ENCODE results near the gene EXTL1. TPM values are rescaled to one million over a fixed set of nuclear protein-coding genes. Genes with fewer than 3 reads are reported as not detected.

The EXTL1 gene
- total RNA-seq, 1 experiment from 2014 or later: 1.0 TPM

- Histone ChIP-seq H3K18ac (ENCODE audit: insufficient read length, low read depth, low read length) (no peak overlapping the region), H3K23ac (ENCODE audit: insufficient read length, low read depth, low read length) (no peak overlapping the region), H3K4ac (ENCODE audit: low read depth, low read length) (no peak overlapping the region), H4K20me1 (ENCODE audit: control insufficient read depth, insufficient read depth, insufficient read length) (no peaks in the 10 kb centered on the region), H2BK120ac (ENCODE audit: low read depth, low read length, poor library complexity, severe bottlenecking) (no peak overlapping the region), H4K8ac (replicated peaks; ENCODE audit: insufficient read length, low read depth, low read length) (no peak overlapping the region), H3K4me2 (ENCODE audit: insufficient read depth, insufficient read length, low read length) (no peak overlapping the region), H2BK20ac (ENCODE audit: low read depth, low read length, poor library complexity, severe bottlenecking) (no peak overlapping the region), H3K23me2 (ENCODE audit: insufficient read length, low read depth, low read length, poor library complexity, severe bottlenecking) (no peaks in the 10 kb centered on the region), H3K56ac (ENCODE audit: insufficient read length, low read depth, low read length) (no peak overlapping the region), H2AFZ (ENCODE audit: low read length) (no peak overlapping the region), H3K4me1 (ENCODE audit: insufficient read depth, low read length) (no peaks in the 10 kb centered on the region; the same call in 1 of the 2 replicates), H2BK5ac (ENCODE audit: insufficient read length, low read length) (no peak overlapping the region), H2BK15ac (ENCODE audit: low read depth, low read length) (no peak overlapping the region), H2AK5ac (ENCODE audit: insufficient read length, low read length) (no peak overlapping the region), H3T11ph (ENCODE audit: low read length) (no peak overlapping the region), H2BK12ac (ENCODE audit: insufficient read length, low read depth, low read length) (no peak overlapping the region), H3K79me1 (ENCODE audit: insufficient read depth, low read depth, low read length, poor library complexity, severe bottlenecking) (no peaks in the 10 kb centered on the region), H3K27ac (ENCODE audit: insufficient read length, low read depth, low read length) (no peak overlapping the region), H3K14ac (ENCODE audit: insufficient read depth, low read length) (no peak overlapping the region), H3K79me2 (ENCODE audit: insufficient read depth, low read length) (no peaks in the 10 kb centered on the region), H3K9me3 (ENCODE audit: control insufficient read depth, low read depth, low read length) (no peaks in the 10 kb centered on the region), H4K91ac (ENCODE audit: insufficient read length, low read depth, low read length) (no peak overlapping the region), H3K9ac (ENCODE audit: extremely low read depth, insufficient read length, low read length) (no peak overlapping the region), H3K27me3 (ENCODE audit: insufficient read depth, low read length) (no peaks in the 10 kb centered on the region), H4K5ac (ENCODE audit: insufficient read length, low read depth, low read length) (no peak overlapping the region)
- Mint-ChIP-seq H3K4me3 (no peak overlapping the region), H3K27me3 (ENCODE audit: low read depth) (peaks cover 6% of the 10 kb centered on the region), H3K36me3 (ENCODE audit: insufficient read depth in 1 of 3, low read depth in 3 of 3) (no peaks in the 10 kb centered on the region), H3K4me1 (peaks cover 9 to 13% of the 10 kb centered on the region in 2 experiments), H3K9me3 (no peaks in the 10 kb centered on the region), H3K27ac (no peak overlapping the region)
- no CpG with 5 or more reads among the region's 4 CpGs for WGBS (ENCODE audit: extremely low coverage, insufficient read length, low lambda C conversion rate)
- TF ChIP-seq CTCF (conservative IDR thresholded peaks at IDR 0.05): no peak
- no peak for DNase-seq
These were observed 16.0 kb upstream of the EXTL1 start for GRCh38 chr1:26005434-26006105.

Data from H9 (cell line).